KG1 (cell line): Measurements from ENCODE around the gene TMEM132D.

Source experiments
- DNase-seq: peaks from one replicate; lab custom pipeline; 2025; lab: John Stamatoyannopoulos, UW

TMEM132D gene

GRCh38 chr12:129873111-129873832, 30.6 kb downstream of the TMEM132D start:
- DNase-seq = no peak

- DNase-seq = no peak
Observed at GRCh38 chr12:129871991-129872972, 31.5 kb downstream of the TMEM132D start.

DNA sequence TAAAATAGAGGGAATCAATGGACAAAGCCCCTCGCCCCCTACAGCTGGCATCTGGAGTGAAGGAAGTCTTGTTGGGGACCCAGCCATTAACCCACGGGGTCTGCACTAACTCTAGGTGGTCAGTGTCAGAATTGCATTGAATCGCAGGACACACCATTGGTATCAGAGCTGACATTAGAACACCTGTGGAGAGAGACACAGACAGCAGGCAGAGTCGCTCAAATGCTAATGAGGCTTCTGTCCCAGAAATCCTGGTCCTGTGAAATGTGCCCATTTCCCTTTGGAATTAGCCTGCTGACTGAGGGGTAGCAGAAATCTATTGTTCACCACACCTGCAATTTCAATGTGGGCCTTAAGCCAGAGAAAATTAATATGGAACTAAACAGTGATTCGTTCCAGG, 33.0 kb downstream of the TMEM132D start:
- no peak for DNase-seq

DNA sequence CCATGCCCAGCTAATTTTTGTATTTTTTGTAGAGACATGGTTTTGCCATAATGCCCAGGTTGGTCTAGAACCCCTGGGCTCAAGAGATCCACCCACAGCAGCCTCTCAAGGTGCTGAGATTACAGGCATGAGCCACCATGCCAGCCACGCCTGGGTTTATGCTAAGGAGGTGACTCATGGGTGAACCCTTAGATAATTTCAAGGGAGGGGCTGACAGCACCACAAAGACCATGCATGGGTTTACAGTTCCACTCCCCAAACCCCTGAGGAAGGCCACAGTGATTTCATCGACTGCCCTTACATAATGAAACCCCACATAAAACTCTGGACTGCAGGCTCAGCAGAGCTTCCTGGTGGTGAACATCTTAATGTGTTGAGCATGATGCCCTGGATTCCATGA, 33.7 kb downstream of the TMEM132D start:
- DNase-seq = no peak

DNA sequence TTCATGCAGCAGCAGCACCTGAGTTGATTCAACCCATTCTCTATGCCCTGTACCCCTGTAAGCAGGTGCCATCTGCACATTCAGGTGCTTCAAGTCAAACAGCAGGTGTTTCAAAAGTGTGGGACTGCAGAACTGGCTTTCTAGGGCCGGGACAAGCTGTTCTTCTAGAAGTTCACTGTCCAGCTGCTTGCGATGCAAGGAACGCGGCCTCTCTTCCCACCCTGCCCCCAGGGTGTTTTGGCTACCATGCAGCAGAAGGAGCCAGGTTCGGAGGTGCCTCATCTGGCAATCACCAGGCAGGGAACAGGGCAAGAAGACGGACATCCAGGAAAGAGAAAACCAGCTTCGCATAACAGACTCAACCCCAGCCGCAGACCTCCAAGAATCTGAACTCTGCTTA, 35.2 kb downstream of the TMEM132D start:
- DNase-seq = no peak

DNA sequence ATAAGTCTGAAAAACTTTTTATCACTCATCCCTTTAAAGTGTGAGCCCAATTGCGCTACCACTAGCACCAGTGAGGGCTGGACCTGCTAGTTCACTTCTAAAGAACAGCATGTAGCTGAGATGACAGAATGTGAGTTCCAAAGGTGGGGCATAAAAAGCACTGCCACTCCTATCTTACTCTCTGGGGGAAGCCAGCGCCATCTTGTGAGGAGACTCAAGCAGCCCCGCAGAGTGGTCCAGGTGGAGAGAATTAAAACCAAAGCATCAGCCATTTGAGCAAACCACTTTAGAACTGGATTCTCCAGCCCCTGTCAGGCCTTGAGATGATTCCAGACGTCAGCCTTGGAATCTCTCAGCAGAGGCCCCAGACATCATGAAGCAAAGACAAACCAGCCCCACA, 39.9 kb downstream of the TMEM132D start:
- DNase-seq = no peak

- DNase-seq = no peak
Observed at GRCh38 chr12:129862561-129863175, 41.2 kb downstream of the TMEM132D start.

- DNase-seq = no peak
Observed at GRCh38 chr12:129861951-129862350, 41.9 kb downstream of the TMEM132D start.

GRCh38 chr12:129854591-129854990, 49.2 kb downstream of the TMEM132D start:
- DNase-seq = no peak

- DNase-seq = no peak
Observed at GRCh38 chr12:129851296-129851695, 52.5 kb downstream of the TMEM132D start.

- DNase-seq = no peak
Observed at GRCh38 chr12:129848876-129849275, 54.9 kb downstream of the TMEM132D start.

DNA sequence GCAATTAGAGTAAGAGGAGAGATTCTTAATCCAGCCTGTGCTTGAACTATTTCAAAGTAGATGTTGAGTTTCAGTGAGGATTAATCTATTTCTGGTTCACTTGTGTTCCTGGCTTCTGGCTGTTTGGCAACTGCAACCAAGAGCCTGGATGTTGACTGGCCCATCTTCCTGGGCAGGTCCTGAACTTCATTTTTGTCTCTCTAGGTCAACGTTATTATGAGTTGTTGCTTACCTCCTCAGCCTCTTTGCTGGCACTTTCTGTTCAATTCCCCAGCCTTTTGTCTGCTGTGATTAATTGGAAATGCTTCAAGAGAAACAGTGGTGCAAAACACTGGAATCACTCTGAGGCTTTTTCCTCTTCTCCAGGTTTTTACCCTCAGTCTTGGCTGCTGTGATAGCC, 56.8 kb downstream of the TMEM132D start:
- DNase-seq = no peak

GRCh38 chr12:129844662-129845220, 59.1 kb downstream of the TMEM132D start:
- no peak for DNase-seq

DNA sequence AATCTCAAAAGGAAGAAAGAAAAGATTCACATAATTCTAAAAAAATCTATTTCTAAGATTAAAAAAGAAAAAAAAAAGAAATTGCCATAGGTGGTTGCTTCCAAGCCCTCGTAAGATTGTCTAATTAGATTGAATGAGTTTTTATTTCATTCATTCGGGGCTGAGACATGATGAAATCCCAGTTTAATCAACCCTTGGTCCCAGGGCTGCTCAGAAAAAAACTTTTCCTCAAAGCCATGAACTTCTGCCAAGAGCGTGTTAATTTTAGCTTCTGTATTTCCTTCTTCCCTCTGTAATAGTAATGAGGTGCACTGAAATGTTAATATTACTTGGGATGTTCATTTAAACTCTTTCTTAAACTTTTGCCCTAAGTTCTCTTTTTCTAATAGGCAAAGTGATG, 62.6 kb downstream of the TMEM132D start:
- DNase-seq = no peak

- no peak for DNase-seq
Observed at GRCh38 chr12:129840145-129840884, 63.5 kb downstream of the TMEM132D start.

GRCh38 chr12:129839679-129840078, 64.1 kb downstream of the TMEM132D start:
- no peak for DNase-seq

GRCh38 chr12:129831294-129831693, 72.5 kb downstream of the TMEM132D start:
- DNase-seq = no peak

DNA sequence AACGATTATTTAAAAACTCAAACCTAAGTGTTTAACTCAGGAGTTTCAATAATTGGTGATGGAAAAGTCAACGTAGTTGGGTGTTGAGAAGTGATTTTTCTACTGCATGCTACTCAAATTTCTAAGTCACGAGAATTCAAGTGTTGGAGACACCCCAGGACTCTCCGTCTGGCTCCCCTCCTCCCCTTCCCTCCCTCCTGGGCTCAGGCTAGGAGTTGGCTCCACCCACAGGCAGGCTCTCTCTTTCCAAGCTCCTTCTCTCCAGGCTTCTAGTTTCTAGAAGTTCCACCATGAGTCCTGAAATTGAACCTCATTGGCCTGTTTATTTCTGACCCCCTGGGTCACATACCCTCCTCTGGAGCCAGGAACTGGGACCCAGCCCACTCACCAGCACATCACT, 73.0 kb downstream of the TMEM132D start:
- no peak for DNase-seq

DNA sequence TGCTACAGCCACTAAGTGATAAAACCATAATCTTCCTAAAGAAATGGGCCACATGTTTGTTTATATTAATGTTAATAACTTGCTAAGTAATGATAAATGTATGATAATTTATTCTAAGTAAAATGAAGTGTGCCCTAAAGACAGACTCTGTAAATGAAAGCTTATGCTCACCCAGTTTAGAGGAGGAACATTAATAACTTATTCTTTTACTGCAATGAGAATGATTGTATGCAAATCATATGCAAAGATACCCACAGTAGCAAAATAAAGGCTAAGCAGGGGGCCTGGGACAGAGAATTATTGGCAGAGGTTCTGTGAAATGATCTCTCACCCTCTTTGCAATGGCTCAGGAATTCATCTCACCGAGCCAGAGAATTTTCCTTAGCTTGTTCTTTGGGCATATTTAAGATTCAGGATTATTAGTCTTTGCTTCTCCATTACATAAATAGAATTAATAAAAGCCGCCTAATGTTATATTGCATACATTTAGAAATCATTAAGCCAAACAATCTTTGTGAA, 75.9 kb downstream of the TMEM132D start:
- DNase-seq = no peak

GRCh38 chr12:129827102-129827865, 76.5 kb downstream of the TMEM132D start:
- DNase-seq = no peak

DNA sequence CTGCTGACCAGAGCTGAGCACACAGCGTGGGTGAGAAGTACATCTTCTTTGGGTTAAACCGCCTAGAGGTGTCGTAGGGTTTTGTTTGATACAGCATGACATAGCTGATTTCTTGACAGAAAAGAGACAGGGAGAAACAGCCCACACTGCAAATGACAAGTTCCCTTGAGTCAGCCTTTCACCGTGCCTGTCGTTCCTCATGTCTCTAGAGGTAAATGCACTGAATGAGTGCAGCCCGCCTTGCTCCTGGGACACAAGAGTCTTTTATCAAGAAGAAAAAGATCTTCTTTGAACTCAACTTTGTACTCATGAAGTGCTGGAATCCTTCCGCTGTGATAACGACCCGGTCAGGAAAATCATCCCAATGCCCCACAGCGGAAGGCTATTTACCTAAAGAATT, 77.6 kb downstream of the TMEM132D start:
- DNase-seq = no peak
